HG03039 (cell line): ENCODE results near the gene MMP20.

Experiments used
- ATAC-seq: cut with Tn5 transposase; IDR thresholded peaks from one replicate; pipeline ENCODE4 v1.9.1; 2021; ENCODE audit warnings: mild to moderate bottlenecking, moderate library complexity; ENCODE audit not compliant: unreplicated experiment

The MMP20 gene

GRCh38 chr11:102561636-102562035 lies 63.5 kb downstream of the MMP20 start:
- ATAC-seq, result no peak

- peak; percentile 63 for ATAC-seq
Measured at GRCh38 chr11:102560555-102561011, 64.5 kb downstream of the MMP20 start.

GRCh38 chr11:102559839-102560238 lies 65.3 kb downstream of the MMP20 start:
- peak; percentile 29 for ATAC-seq

- no peak for ATAC-seq
Measured at GRCh38 chr11:102555091-102555490, 70.0 kb downstream of the MMP20 start.

- ATAC-seq, result peak; percentile 78
Measured at GRCh38 chr11:102553835-102554282, 71.3 kb downstream of the MMP20 start.

- ATAC-seq, result no peak
Measured at GRCh38 chr11:102552447-102553194, 72.5 kb downstream of the MMP20 start.

GRCh38 chr11:102552020-102552419 lies 73.1 kb downstream of the MMP20 start:
- no peak for ATAC-seq

GRCh38 chr11:102551169-102551781 lies 73.9 kb downstream of the MMP20 start:
- no peak for ATAC-seq

GRCh38 chr11:102546923-102547471 lies 78.1 kb downstream of the MMP20 start:
- peak; percentile 49 for ATAC-seq

GRCh38 chr11:102546427-102546826 lies 78.7 kb downstream of the MMP20 start:
- ATAC-seq, result peak; percentile 67

GRCh38 chr11:102545701-102546100 lies 79.4 kb downstream of the MMP20 start:
- no peak for ATAC-seq

GRCh38 chr11:102544594-102544993 lies 80.5 kb downstream of the MMP20 start:
- ATAC-seq, result no peak

GRCh38 chr11:102539567-102539966 lies 85.6 kb downstream of the MMP20 start:
- no peak for ATAC-seq

- no peak for ATAC-seq
Measured at GRCh38 chr11:102538932-102539331, 86.2 kb downstream of the MMP20 start.

- ATAC-seq, result no peak
Measured at GRCh38 chr11:102534261-102534872, 90.8 kb downstream of the MMP20 start.

GRCh38 chr11:102530558-102530957 lies 94.6 kb downstream of the MMP20 start, which contains the start of gene MMP7:
TSS of gene MMP7 (minus strand) at chr11:102530747. CDS start at chr11:102530700, 47 bp downstream.
- ATAC-seq, result no peak

- ATAC-seq, result no peak
Measured at GRCh38 chr11:102528618-102529017, 96.5 kb downstream of the MMP20 start.

GRCh38 chr11:102527684-102528083 lies 97.4 kb downstream of the MMP20 start:
- no peak for ATAC-seq

GRCh38 chr11:102527041-102527440 lies 98.1 kb downstream of the MMP20 start:
- ATAC-seq, result no peak
